Esophagus squamous epithelium (tissue), 5 donors: Measurements from ENCODE around the gene AP2A2. TPM values are rescaled to one million over a fixed set of nuclear protein-coding genes. Genes with fewer than 3 reads are reported as not detected.

Experiments
- DNase-seq: peaks from one replicate; lab custom pipeline; 2025; lab: John Stamatoyannopoulos, UW
- H3K27ac ChIP-seq, 4 donors: fragments of 200-600 bp; sonication (generic); one replicate each; pipeline ENCODE4 v1.5.1; 2016 to 2019; ENCODE audit warnings: mild to moderate bottlenecking in 1 of 4
- H3K27me3 ChIP-seq, 4 donors: fragments of 200-600 bp; sonication (generic); 1 replicate in 3 of 4; 2 replicates in 1 of 4; pipeline versions ENCODE4 v1.5.1 to v1.6.0; 2017 to 2021; ENCODE audit warnings: antibody characterized with exemption in 1 of 4
- H3K36me3 ChIP-seq, 3 donors: fragments of 200-600 bp; sonication (generic); one replicate each; pipeline ENCODE4 v1.5.1; 2016 to 2019
- H3K4me1 ChIP-seq, 3 donors: fragments of 200-600 bp; sonication (generic); one replicate each; pipeline ENCODE4 v1.5.1; 2017 to 2019
- H3K4me3 ChIP-seq, 4 donors: fragments of 200-600 bp; sonication (generic); 1 replicate in 3 of 4; 2 replicates in 1 of 4; pipeline ENCODE4 v1.5.1; 2016 to 2019; ENCODE audit warnings: mild to moderate bottlenecking in 2 of 4, moderate library complexity in 1 of 4
- H3K9me3 ChIP-seq, 3 donors: fragments of 200-600 bp; sonication (generic); one replicate each; pipeline ENCODE4 v1.5.1; 2016 to 2019
- CTCF ChIP-seq, 6 experiments: fragments of 450-650 bp in 4 of 6; fragments of 200-600 bp in 2 of 6; sonication (generic) in 2 of 6; IDR thresholded peaks; one replicate each; pipeline ENCODE4 v1.5.1; 2016 to 2019; ENCODE audit warnings: antibody characterized with exemption in 6 of 6, mild to moderate bottlenecking in 4 of 6, moderate library complexity in 4 of 6
- POLR2A ChIP-seq, 4 donors: fragments of 450-650 bp; IDR thresholded peaks; one replicate each; pipeline ENCODE4 v1.6.1; 2017; ENCODE audit warnings: antibody characterized with exemption in 4 of 4, mild to moderate bottlenecking in 4 of 4, moderate library complexity in 3 of 4
- WGBS, 2 donors: methylation state at CpG; one replicate each; pipeline ENCODE4 v1.1.5; 2018; 5-methylcytosine and 5-hydroxymethylcytosine counted together
- intact Hi-C: fragments of 100-400 bp; cut with DNase I; formaldehyde crosslinking; loops from one replicate; pipeline ENCODE4 v1.15.0; 2022
- total RNA-seq, 4 donors: library from RNA; depleted of rRNA; stranded (reverse); fragments of >200 nt; gene quantifications; one replicate each; pipeline ENCODE4 v1.1.0, GENCODE V29; 2016
- donor health status: DM: yes; HTN: yes; CAD: no.

Gene AP2A2
- total RNA-seq, 4 donors from 2014 or later, result 19.8 to 48.6 (median 28.5) TPM

DNA sequence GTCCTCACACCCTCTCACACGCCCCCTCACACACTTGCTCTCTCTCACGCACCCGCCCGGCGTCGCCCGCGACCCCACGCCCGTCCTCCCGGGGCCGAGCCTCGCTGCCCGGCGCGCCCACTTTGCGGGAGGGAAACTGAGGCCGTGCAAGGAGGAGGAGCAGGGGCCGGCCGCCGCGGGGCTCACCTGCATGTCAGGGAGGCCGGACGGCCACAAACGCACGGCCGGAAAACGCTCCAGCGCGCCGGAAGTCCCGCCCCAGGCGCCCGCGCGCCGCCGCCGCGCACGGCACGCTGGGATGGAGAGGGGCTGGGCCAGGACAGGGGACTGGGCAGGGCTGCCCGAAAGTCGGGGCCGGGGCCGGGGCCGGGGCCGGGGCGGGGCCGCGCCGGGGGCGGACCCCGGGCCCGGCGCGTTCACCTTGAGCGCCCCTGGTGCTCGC, 15.1 kb upstream of the AP2A2 start, which contains the start of gene CHID1:
TSS of gene CHID1 (minus strand) at position 222 of the 442 bp plus-strand sequence. CDS start 5,994 bp downstream, outside the sequence.
- H3K36me3 ChIP-seq, result no peaks in the 10 kb centered on the region
- peak within 1 kb of the TSS; percentile 80 to 95 (median 84) for H3K4me3 ChIP-seq
- no peaks in the 10 kb centered on the region for H3K27me3 ChIP-seq
- H3K27ac ChIP-seq, result peak within 1 kb of the TSS; percentile 86 to 97 (median 94)
- WGBS, 2 donors, result 0% methylated on average over 1 of the region's 59 CpGs
- H3K9me3 ChIP-seq, result no peaks in the 10 kb centered on the region
- H3K4me1 ChIP-seq, result peaks cover 11 to 33% (median 15%) of the 10 kb centered on the region in 3 donors
- intact Hi-C loops, result no loop called here
- TF ChIP-seq CTCF (IDR thresholded peaks at IDR 0.05) (peak in 1 of 6 experiments; percentile 31), POLR2A (IDR thresholded peaks at IDR 0.05) (peak in 2 of 4 donors; percentile 28 to 45)
- DNase-seq, result no peak

DNA sequence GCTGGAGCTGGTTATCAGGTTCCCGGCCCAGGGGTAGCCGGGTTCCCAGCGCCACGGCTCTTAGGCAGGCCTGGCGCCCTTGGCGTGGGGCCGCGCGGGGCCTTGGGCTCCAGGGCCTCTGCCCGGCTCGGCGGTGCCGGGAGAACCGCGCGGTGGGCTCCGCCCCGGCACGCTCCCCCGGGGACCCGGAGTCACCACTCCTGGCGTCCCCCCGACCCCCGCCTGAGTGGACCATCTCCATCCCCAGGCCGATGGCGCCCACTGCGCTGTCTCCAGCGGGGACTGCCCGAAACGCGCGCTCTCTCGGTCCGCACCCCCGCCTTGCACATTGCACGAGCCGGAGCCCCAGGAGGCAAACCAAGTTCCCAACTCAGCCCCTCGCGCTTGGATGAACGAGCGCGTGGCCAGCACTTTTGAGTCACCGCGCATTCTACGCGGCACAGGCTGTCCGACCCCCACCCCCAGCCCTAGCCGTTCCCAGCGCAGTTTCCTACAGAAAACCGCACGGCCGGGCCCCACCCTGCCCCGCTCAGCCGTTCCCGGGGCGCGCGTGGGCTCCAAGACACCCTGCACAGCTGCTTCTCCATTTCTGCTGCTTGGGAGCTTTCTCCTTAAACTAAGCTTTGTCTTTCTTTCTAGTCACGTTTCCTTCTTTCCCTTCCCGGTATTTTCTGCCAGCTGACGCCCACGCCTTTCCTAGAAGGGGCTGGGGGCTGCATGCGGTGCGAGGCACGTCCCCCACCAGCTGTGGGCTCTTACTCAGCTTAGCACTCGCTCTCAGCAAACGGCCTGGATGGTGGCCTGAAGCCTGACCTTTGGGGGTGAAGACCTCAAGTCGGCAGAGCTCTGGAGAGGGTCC, 14.4 kb upstream of the AP2A2 start:
- TF ChIP-seq POLR2A (IDR thresholded peaks at IDR 0.05) (no peak), CTCF (IDR thresholded peaks at IDR 0.05) (no peak)
- intact Hi-C loops, result no loop called here
- H3K4me3 ChIP-seq, result peak overlapping the region; percentile 80 to 95 (median 84)
- no peaks in the 10 kb centered on the region for H3K36me3 ChIP-seq
- no peaks in the 10 kb centered on the region for H3K27me3 ChIP-seq
- DNase-seq, result no peak
- WGBS, 2 donors, result 2% methylated on average over 19 to 33 of the region's 68 CpGs
- H3K9me3 ChIP-seq, result no peaks in the 10 kb centered on the region
- H3K27ac ChIP-seq, result peak overlapping the region; percentile 86 to 97 (median 94)
- H3K4me1 ChIP-seq, result peaks cover 11 to 33% (median 15%) of the 10 kb centered on the region in 3 donors

DNA sequence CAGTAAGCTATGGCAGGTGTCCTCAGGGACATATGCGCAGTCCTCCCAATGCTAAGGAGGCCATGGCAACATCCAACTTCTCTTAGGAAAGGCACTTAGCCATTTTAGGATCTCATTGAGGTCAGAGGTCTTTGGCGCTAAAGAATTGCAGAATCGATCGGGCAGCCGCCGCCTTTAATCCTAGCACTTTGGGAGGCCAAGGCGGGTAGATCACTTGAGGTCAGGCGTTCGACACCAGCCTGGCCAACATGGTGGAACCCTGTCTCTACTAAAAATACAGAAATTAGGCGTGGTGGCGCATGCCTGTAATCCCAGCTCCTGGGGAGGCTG, 13.8 kb upstream of the AP2A2 start:
- Histone ChIP-seq H3K4me1 (peaks cover 11 to 33% (median 15%) of the 10 kb centered on the region in 3 donors), H3K27me3 (no peaks in the 10 kb centered on the region), H3K4me3 (peak overlapping the region in 2 of 4 donors; percentile 80 to 95), H3K27ac (peak overlapping the region in 3 of 4 donors; percentile 86 to 97 (median 94)), H3K9me3 (no peaks in the 10 kb centered on the region), H3K36me3 (no peaks in the 10 kb centered on the region)
- intact Hi-C loops, result no loop called here
- DNase-seq, result no peak
- no peak for TF ChIP-seq CTCF (IDR thresholded peaks at IDR 0.05)
- TF ChIP-seq POLR2A (IDR thresholded peaks at IDR 0.05), result no peak
- WGBS, 2 donors, result 91 to 97% methylated on average over 9 to 10 of the region's 11 CpGs

GRCh38 chr11:912266-912665, 13.4 kb upstream of the AP2A2 start:
- DNase-seq, result no peak
- Histone ChIP-seq H3K36me3 (no peaks in the 10 kb centered on the region), H3K27me3 (no peaks in the 10 kb centered on the region), H3K9me3 (no peaks in the 10 kb centered on the region), H3K4me1 (peaks cover 11 to 33% (median 15%) of the 10 kb centered on the region in 3 donors), H3K27ac (peak overlapping the region in 2 of 4 donors; percentile 94 to 97), H3K4me3 (no peak overlapping the region)
- intact Hi-C loops, result no loop called here
- TF ChIP-seq CTCF (IDR thresholded peaks at IDR 0.05) (no peak), POLR2A (IDR thresholded peaks at IDR 0.05) (no peak)
- 86 to 95% methylated on average over 10 to 11 of the region's 14 CpGs for WGBS, 2 donors

DNA sequence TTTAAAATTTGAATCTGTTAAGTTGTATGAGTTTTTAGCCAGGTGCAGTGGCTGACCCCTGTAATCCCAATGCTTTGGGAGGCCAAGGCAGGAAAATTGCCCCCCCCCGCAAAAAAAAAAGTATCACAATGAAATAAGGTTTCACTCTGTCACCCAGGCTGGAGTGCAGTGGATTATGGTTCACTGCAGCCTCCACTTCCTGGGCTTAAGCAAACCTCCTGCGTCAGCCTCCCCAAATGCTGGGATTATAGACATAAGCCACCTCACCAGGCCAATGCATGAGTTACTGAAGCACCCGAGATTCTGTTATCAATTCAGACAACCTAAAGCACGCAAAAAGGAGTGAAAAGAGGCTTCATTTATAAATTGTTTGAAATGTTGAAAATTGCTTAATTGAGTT, 12.6 kb upstream of the AP2A2 start:
- intact Hi-C loops, result no loop called here
- H3K27ac ChIP-seq, result no peak overlapping the region

More for the DNA sequence above, 12.6 kb upstream of the AP2A2 start:
- no peaks in the 10 kb centered on the region for H3K9me3 ChIP-seq
- H3K27me3 ChIP-seq, result no peaks in the 10 kb centered on the region
- DNase-seq, result no peak
- H3K4me1 ChIP-seq, result peaks cover 11 to 32% (median 15%) of the 10 kb centered on the region in 3 donors
- TF ChIP-seq CTCF (IDR thresholded peaks at IDR 0.05) (no peak), POLR2A (IDR thresholded peaks at IDR 0.05) (no peak)
- H3K36me3 ChIP-seq, result no peaks in the 10 kb centered on the region
- 86 to 94% methylated on average over 3 to 4 of the region's 4 CpGs for WGBS, 2 donors
- no peak overlapping the region for H3K4me3 ChIP-seq
